GM21360 (cell line): ENCODE measurements around the gene MRNIP.
"Not testable (repeated sequence)": the region's sequence is repeated elsewhere in the genome, so short reads cannot be mapped to it uniquely, and the experiment has no call there.

Experiments
- ATAC-seq: cut with Tn5 transposase; IDR thresholded peaks from one replicate; pipeline ENCODE4 v1.9.1; 2021; ENCODE audit warnings: mild to moderate bottlenecking, moderate library complexity; ENCODE audit not compliant: unreplicated experiment

The MRNIP gene

GRCh38 chr5:179795049-179795862 lies 63.4 kb downstream of the MRNIP start:
- peak; percentile 1 for ATAC-seq

GRCh38 chr5:179794575-179794974 lies 64.0 kb downstream of the MRNIP start:
- ATAC-seq: no peak

DNA sequence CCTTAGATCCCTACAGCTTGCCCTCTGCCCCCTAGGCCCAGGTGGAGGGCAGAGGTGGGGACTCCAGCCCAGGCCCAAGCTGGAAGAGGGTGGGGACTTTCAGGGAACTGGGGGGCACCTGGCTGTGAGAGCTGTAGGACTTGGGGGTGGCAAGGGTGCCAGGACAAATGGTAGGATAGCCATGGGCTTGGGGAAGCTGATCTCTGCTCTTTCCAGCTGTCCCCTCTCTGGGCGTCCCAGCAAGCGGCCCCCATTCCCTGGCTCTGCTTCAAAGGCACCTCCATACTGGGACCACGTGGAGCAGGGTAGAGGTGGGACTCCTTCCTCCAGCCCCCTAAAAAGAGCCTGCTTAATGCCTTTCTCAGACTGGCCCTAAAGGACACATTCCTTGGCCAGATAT lies 64.4 kb downstream of the MRNIP start:
- no peak for ATAC-seq

DNA sequence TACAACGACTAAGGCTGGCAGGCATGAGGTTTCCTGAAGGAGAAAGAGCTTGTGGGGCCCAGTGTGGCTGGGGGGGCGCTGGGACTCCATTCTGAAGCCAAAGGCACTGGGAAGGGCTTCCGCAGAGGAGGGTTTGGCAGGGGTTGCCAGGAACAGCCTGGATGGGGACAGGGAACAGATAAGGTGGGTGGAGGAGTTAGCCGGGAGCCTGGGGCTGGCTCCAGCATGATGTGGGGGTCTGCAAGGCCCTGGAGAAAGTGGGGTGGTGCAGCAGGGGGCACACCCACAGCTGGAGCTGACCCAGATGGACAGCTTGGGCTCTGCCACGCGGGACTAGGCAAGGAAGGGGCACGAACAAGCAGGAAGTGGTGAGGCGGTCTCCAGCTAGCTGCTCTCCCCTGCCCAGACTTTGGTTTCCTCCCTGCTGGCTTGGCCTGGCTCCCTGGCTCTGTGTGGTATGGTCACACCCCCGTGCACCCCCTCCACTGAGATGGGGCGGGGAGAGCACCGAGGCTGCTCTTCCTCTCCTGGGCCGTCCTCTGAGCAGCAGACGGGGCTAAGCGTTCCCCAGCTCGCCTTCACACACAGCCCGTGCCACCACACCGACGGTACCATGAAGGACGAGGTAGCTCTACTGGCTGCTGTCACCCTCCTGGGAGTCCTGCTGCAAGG lies 65.0 kb downstream of the MRNIP start, which contains the start of gene LTC4S:
LTC4S (plus strand) TSS at position 519 of the 672 bp plus-strand sequence; CDS start at position 614, 95 bp downstream.
- ATAC-seq: no peak

GRCh38 chr5:179792612-179793467 lies 65.8 kb downstream of the MRNIP start:
- no peak for ATAC-seq

DNA sequence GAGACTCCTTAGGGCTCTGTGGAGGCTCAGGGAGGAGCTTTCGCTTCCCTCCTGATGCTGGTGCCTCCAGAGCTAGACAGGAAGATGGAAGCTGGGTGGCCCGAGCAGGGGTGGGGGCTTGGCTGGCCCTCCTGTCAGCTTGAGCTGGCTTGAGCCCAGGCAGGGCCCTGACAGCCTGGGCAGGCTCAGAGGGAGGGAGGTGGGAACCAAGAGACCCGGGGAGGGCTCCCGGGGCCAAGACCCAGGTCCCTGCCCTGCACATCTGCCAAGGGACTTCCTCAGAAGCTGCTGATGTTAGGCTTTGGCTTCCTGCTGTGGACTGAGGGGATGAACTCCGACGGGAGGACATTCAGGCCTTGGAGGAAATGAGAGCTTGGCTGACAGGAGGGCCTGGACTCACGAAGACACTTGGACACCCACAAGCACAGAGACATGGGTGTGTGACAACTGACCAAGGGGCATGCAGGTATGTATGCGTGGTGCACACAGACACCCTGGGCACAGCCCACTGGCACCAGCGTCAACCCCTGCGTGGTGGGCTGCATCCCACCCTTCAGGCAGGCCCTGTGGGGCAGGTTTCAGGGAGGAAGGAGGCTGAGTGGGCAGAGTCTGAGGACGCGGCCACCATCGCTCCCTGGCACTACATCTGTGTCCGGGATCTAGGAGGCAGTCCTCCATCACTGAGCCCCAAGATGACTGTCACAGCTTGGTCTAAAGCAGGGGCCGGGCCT lies 66.6 kb downstream of the MRNIP start:
- no peak for ATAC-seq

DNA sequence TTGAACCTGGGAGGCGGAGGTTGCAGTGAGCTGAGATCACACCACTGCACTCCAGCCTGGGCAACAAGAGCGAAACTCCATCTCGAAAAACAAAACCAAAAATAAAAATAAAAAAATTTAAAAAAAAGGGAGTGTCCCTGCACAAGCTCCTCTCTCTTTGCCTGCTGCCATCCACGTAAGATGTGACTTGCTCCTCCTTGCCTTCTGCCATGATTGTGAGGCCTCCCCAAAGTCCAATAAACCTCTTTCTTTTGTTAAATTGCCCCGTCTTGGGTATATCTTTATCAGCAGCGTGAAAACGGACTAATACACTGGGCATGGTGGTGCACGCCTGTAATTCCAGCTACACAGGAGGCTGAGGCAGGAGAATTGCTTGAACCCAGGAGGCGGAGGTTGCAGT lies 69.3 kb downstream of the MRNIP start:
- ATAC-seq: not testable (repeated sequence)

- no peak for ATAC-seq
These were observed 70.3 kb downstream of the MRNIP start for GRCh38 chr5:179788193-179788854.
